Psoas muscle (tissue), 8 donors: ENCODE data around the gene ACTRT2. TPM values are rescaled to one million over a fixed set of nuclear protein-coding genes. Genes with fewer than 3 reads are reported as not detected.

ENCODE experiments used
- ATAC-seq, 4 donors: fragments of 200-7000 bp; cut with Tn5 transposase; one replicate each; pipeline ENCODE4 v1.9.1; 2020; ENCODE audit warnings: moderate library complexity in 3 of 4, mild to moderate bottlenecking in 2 of 4
- DNase-seq, 2 donors: peaks; one replicate each; pipeline ENCODE4 v3.0.0-alpha.2; 2020
- H3K27ac ChIP-seq: fragments of 200-600 bp; one replicate; pipeline ENCODE4 v1.8.0; 2022
- H3K27me3 ChIP-seq, 3 donors: fragments of 200-600 bp in 1 of 3; one replicate each; pipeline versions ENCODE4 v1.6.1 to v1.8.0; 2013 to 2022; ENCODE audit warnings: low read length in 2 of 3, mild to moderate bottlenecking in 2 of 3, moderate library complexity in 1 of 3; ENCODE audit not compliant: insufficient read depth in 3 of 3
- H3K36me3 ChIP-seq, 2 donors: fragments of 200-600 bp in 1 of 2; one replicate each; pipeline versions ENCODE4 v1.6.1 to v1.8.0; 2013 to 2022; ENCODE audit warnings: low read depth in 1 of 2, mild to moderate bottlenecking in 1 of 2, moderate library complexity in 1 of 2; ENCODE audit not compliant: insufficient read depth in 1 of 2
- H3K4me1 ChIP-seq: fragments of 200-600 bp; one replicate; pipeline ENCODE4 v1.8.0; 2022
- H3K4me3 ChIP-seq: fragments of 200-600 bp; one replicate; pipeline ENCODE4 v1.8.0; 2022; ENCODE audit warnings: mild to moderate bottlenecking
- H3K9me3 ChIP-seq: fragments of 200-600 bp; one replicate; pipeline ENCODE4 v1.8.0; 2022
- WGBS, 3 donors: extraction: QIAGEN DNeasy Blood & Tissue Kit; methylation state at CpG; one replicate each; pipeline versions ENCODE4 v1.1.6 to v1.1.7; 2013; 5-methylcytosine and 5-hydroxymethylcytosine counted together
- intact Hi-C, 2 donors: fragments of 100-400 bp; cut with DNase I; formaldehyde crosslinking; loops; one replicate each; pipeline versions ENCODE4 v1.11.0 to v1.14.2; 2022
- long read RNA-seq, 2 donors: library from polyadenylated mRNA; unstranded; transcript quantifications; one replicate each; pipeline ENCODE4 v2.0.0, GENCODE V29; 2021
- polyA plus RNA-seq, 3 donors: library from polyadenylated mRNA; stranded (reverse); fragments of 200-250 nt; gene quantifications; one replicate each; pipeline ENCODE4 v1.2.3, GENCODE V29; 2013
- total RNA-seq, 4 donors: library from RNA; stranded (reverse); fragmentation: NEBNext Ultra II Directional in 2 of 4; extraction: Animal tissue kit (Norgen Biotek cat#: 25700) in 2 of 4; gene quantifications; one replicate each; pipeline versions ENCODE4 v1.2.1 to v1.2.4, GENCODE V29; 2021 to 2023
- TF ChIP-seq, protein P1 (sequence below): fragments of 200-600 bp; IDR thresholded peaks from one replicate; pipeline ENCODE4 v1.8.0; 2022; ENCODE audit warnings: antibody characterized with exemption
- donor health status: healthy with polysubstance abuse.
- donor health status: DM: no; HTN: no; CAD: no; lungs with moderate emphysema.
- donor health status: Bipolar disorder and iron deficiency.
- donor health status: healthy.
- donor health status: DM: yes; HTN: yes; CAD: no.
- donor health status: DM: no; HTN: no; CAD: no.
- donor health status: DM: no; HTN: no; CAD: no.
- donor health status: DM: yes; HTN: yes; CAD: no.

The ACTRT2 gene
- total RNA-seq (not detected), polyA plus RNA-seq (not detected)
- long read RNA-seq, donor 1 = 0 reads
- long read RNA-seq, donor 2 = 0 reads

DNA sequence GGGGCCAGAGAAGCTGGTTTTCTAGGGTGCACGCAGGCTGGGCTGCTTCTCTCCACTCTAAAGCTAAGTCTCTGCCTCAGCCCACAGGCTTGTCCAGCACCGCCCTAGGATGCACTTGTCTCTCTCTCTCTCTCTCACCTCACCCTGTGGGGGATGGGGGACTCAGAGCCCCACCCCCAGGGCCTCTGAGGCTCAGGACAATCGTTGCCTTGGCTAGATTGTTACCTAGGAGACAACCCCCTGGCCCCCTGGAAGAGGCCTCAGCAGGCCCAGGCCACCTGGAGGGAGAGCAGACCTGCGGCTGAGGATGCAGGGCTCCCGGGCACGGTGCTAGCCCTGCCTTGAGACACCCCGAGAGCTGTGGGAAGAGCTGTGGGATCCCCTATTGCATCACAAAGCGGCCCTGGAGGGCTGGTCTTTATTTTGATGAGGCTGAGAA lies at the start of gene ACTRT2:
Gene ACTRT2 (plus strand): TSS at position 235 of the 439 bp plus-strand sequence. CDS start 220 bp downstream, outside the sequence.
- Histone ChIP-seq H3K4me1 (no peaks in the 10 kb centered on the region), H3K4me3 (no peak within 1 kb of the TSS), H3K36me3 (no peaks in the 10 kb centered on the region), H3K27me3 (peaks cover 0 to 16% (median 1%) of the 10 kb centered on the region in 3 donors), H3K27ac (no peak within 1 kb of the TSS), H3K9me3 (no peaks in the 10 kb centered on the region)
- ATAC-seq (no peak), DNase-seq (no peak)
- WGBS, 3 donors = 60 to 73% (median 68%) methylated on average over 8 of the region's 8 CpGs
- TF ChIP-seq, protein P1, sequence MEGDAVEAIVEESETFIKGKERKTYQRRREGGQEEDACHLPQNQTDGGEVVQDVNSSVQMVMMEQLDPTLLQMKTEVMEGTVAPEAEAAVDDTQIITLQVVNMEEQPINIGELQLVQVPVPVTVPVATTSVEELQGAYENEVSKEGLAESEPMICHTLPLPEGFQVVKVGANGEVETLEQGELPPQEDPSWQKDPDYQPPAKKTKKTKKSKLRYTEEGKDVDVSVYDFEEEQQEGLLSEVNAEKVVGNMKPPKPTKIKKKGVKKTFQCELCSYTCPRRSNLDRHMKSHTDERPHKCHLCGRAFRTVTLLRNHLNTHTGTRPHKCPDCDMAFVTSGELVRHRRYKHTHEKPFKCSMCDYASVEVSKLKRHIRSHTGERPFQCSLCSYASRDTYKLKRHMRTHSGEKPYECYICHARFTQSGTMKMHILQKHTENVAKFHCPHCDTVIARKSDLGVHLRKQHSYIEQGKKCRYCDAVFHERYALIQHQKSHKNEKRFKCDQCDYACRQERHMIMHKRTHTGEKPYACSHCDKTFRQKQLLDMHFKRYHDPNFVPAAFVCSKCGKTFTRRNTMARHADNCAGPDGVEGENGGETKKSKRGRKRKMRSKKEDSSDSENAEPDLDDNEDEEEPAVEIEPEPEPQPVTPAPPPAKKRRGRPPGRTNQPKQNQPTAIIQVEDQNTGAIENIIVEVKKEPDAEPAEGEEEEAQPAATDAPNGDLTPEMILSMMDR = no peak
- intact Hi-C loops = no loop called here

DNA sequence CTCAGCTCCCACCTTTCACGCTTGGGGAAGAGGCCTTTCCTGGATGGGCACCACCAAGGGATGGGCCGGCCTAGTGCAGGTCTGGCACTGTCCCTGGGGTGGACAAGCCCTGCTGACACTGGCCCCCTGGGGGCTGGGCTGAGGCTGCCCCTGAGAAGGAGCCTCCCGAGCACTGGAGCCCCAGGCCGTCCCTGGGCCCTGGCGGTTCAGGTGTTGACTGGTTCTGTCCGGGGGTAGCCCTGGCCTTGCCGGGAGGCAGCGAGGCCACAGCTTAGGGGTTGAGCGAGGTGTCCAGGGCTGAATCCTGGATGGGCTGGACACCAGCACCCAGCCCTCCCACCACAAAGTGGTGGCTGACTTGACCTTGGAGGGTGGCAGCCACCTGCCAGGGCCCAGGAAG lies 49.7 kb upstream of the ACTRT2 start:
- DNase-seq = no peak
- Histone ChIP-seq H3K27ac (no peak overlapping the region), H3K27me3 (peaks cover 0 to 19% (median 14%) of the 10 kb centered on the region in 3 donors), H3K36me3 (no peaks in the 10 kb centered on the region), H3K9me3 (no peaks in the 10 kb centered on the region), H3K4me3 (no peak overlapping the region), H3K4me1 (no peaks in the 10 kb centered on the region)
- no peak for ATAC-seq
- intact Hi-C loops = no loop called here
- WGBS, 3 donors = 91 to 94% (median 91%) methylated on average over 9 of the region's 9 CpGs
- TF ChIP-seq, protein P1 = no peak

DNA sequence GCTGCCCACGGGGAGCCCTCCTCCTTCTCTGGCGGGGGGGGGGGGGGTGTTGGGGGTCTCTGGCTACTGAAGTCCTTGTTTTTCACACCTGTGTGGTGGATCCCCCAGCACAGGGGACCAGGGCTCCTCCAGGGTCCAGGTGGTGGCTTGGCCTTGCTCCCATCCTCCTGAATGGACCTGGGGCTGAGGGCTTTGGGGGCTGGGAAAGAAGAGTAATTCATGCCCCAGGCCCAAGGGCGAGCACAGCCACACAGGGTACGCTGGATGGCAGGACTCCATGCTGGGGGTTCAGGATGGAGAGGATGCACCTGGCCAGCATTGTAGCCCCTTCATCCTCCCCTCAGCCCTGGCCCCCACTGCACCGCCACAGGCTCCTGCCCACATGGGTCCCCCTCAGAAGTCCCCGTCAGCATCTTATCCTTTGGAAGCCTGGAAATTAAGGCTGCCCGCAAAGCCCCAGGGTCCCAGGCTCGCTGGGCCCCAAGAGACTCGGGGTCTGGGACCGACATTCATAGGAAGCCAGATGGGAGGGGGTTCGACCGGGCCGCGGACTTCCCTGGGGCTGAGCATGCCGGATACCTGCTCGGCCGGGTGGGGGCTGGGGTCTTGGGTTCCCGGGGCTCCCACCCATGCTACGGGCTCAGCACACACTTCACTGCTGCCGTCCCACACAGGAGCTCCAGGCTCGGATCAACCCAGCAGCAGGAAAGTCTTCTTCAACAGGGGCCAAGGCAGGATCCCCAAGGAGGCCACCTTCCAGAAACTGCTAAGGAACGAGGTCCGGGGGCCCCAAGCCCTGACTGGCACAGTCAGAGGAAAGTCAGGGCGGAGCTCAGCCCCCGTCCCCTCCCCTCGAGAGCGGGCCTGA lies 49.0 kb upstream of the ACTRT2 start:
- Histone ChIP-seq H3K4me3 (no peak overlapping the region), H3K4me1 (no peaks in the 10 kb centered on the region), H3K36me3 (no peaks in the 10 kb centered on the region), H3K27me3 (peaks cover 0 to 19% (median 14%) of the 10 kb centered on the region in 3 donors), H3K9me3 (no peaks in the 10 kb centered on the region), H3K27ac (no peak overlapping the region)
- TF ChIP-seq, protein P1 = no peak
- DNase-seq (no peak), ATAC-seq (no peak)
- WGBS, 3 donors = 84 to 89% (median 85%) methylated on average over 26 to 27 of the region's 27 CpGs
- intact Hi-C loops = no loop called here

DNA sequence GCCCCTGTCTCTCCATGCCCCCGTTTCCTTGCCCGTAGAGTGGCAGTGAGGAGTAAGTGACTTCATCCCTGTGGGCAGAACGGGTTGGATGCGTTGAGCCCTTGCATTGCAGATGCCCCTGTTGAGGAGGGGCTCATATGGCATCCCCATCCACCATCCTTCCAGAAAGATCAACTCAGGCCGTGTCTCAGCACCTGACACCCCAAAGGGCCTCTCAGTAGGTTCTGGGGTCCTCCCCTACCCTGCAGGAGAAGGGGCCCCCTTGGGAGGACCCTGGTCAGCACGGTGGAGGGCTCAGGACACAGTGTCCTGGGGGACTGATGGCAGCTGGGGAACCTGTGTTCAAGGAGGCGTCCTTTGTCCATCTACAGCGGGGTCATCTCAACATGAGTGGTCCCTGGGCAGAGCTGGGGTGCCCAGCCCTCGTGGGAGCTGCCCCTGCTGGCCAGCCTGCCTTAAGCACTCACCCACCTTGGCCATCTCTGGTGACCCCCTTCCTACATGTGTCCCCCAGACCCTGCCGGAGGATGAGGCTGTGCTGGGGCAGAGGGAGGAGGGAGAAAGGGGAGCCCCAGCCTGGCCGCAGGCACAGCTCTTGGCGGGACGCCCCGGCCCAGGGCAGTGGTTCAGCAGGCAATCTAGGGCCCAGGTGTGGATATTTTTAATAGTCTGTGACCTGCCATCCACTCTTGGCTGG lies 48.2 kb upstream of the ACTRT2 start:
- WGBS, 3 donors = 67 to 77% (median 69%) methylated on average over 13 to 14 of the region's 14 CpGs
- peaks cover 0 to 14% (median 12%) of the 10 kb centered on the region in 3 donors for H3K27me3 ChIP-seq
- intact Hi-C loops = no loop called here

More for the DNA sequence above, 48.2 kb upstream of the ACTRT2 start:
- H3K9me3 ChIP-seq = no peaks in the 10 kb centered on the region
- no peaks in the 10 kb centered on the region for H3K36me3 ChIP-seq
- no peak overlapping the region for H3K27ac ChIP-seq
- ATAC-seq (no peak), DNase-seq (no peak)
- TF ChIP-seq, protein P1 = no peak
- no peak overlapping the region for H3K4me3 ChIP-seq
- no peaks in the 10 kb centered on the region for H3K4me1 ChIP-seq
